Stomach (tissue), 4 donors: ENCODE data around the gene KRT222.

Source experiments
- CTCF ChIP-seq, 7 experiments: fragments of 450-650 bp in 4 of 7; fragments of 200-600 bp in 3 of 7; sonication (generic) in 3 of 7; IDR thresholded peaks; one replicate each; pipeline ENCODE4 v1.5.1; 2016 to 2019; ENCODE audit warnings: antibody characterized with exemption in 7 of 7, control low read depth in 2 of 7, mild to moderate bottlenecking in 1 of 7
- POLR2A ChIP-seq, 4 donors: fragments of 450-650 bp; IDR thresholded peaks; one replicate each; pipeline ENCODE4 v1.6.1; 2016; ENCODE audit warnings: antibody characterized with exemption in 4 of 4, control low read depth in 2 of 4, mild to moderate bottlenecking in 1 of 4, moderate library complexity in 1 of 4
- POLR2AphosphoS5 ChIP-seq, 3 donors: sonication (generic); formaldehyde crosslinking; IDR thresholded peaks; one replicate each; pipeline ENCODE4 v1.6.1; 2016; ENCODE audit warnings: antibody characterized with exemption in 3 of 3

- TF ChIP-seq CTCF (IDR thresholded peaks at IDR 0.05), result no peak
- TF ChIP-seq POLR2A (IDR thresholded peaks at IDR 0.05), result no peak
- TF ChIP-seq POLR2AphosphoS5 (IDR thresholded peaks at IDR 0.05), result no peak
Measured at GRCh38 chr17:40694584-40694983, 29.6 kb upstream of the KRT222 start.
